SK-N-SH treated with all-trans-retinoic acid at 6 μM for 48 hours (cell line): ENCODE results near the gene KCNH1.

Experiments used
- ATAC-seq: fragments of 200-7000 bp; cut with Tn5 transposase; 3 replicates; pipeline ENCODE4 v1.9.1; 2020; ENCODE audit warnings: mild to moderate bottlenecking, moderate library complexity
- BACH2 ChIP-seq: fragments of 250-450 bp; sonication (Bioruptor Pico); IDR thresholded peaks from 2 replicates; pipeline ENCODE4 v1.9.0; 2021; ENCODE audit warnings: mild to moderate bottlenecking, borderline replicate concordance
- CREB5 ChIP-seq: fragments of 250-450 bp; sonication (Bioruptor Pico); IDR thresholded peaks from 2 replicates; pipeline ENCODE4 v1.5.1; 2020; ENCODE audit warnings: low read depth, mild to moderate bottlenecking, moderate library complexity
- ESRRG ChIP-seq: fragments of 250-450 bp; sonication (Bioruptor Pico); IDR thresholded peaks from 2 replicates; pipeline ENCODE4 v1.6.1; 2021; ENCODE audit warnings: mild to moderate bottlenecking
- ISL1 ChIP-seq: fragments of 250-450 bp; sonication (Bioruptor Pico); IDR thresholded peaks from 2 replicates; pipeline ENCODE4 v2.1.2; 2022; ENCODE audit warnings: mild to moderate bottlenecking, moderate library complexity
- OSR1 ChIP-seq: fragments of 250-450 bp; sonication (Bioruptor Pico); IDR thresholded peaks from 2 replicates; pipeline ENCODE4 v1.8.0; 2022; ENCODE audit warnings: moderate library complexity, mild to moderate bottlenecking, inconsistent platforms
- PATZ1 ChIP-seq: fragments of 250-450 bp; sonication (Bioruptor Pico); IDR thresholded peaks from 2 replicates; pipeline ENCODE4 v1.8.0; 2020; ENCODE audit warnings: mild to moderate bottlenecking, moderate library complexity, borderline replicate concordance
- POU6F1 ChIP-seq: fragments of 250-450 bp; sonication (Bioruptor Pico); IDR thresholded peaks from 2 replicates; pipeline ENCODE4 v1.8.0; 2021; ENCODE audit warnings: low read depth, mild to moderate bottlenecking, moderate library complexity, borderline replicate concordance
- RARB ChIP-seq: fragments of 250-450 bp; sonication (Bioruptor Pico); IDR thresholded peaks from 2 replicates; pipeline ENCODE4 v1.8.0; 2021; ENCODE audit warnings: mild to moderate bottlenecking, moderate library complexity
- TCF4 ChIP-seq: fragments of 250-450 bp; sonication (Bioruptor Pico); IDR thresholded peaks from 2 replicates; pipeline ENCODE4 v1.8.0; 2021; ENCODE audit warnings: mild to moderate bottlenecking, moderate library complexity, borderline replicate concordance
- TOX ChIP-seq: fragments of 250-450 bp; sonication (Bioruptor Pico); IDR thresholded peaks from 2 replicates; pipeline ENCODE4 v1.8.0; 2021; ENCODE audit warnings: mild to moderate bottlenecking, moderate library complexity, borderline replicate concordance
- TSHZ2 ChIP-seq: fragments of 250-450 bp; sonication (Bioruptor Pico); IDR thresholded peaks from 2 replicates; pipeline ENCODE4 v1.5.0; 2020; ENCODE audit warnings: mild to moderate bottlenecking, moderate library complexity
- ZC3H10 ChIP-seq: fragments of 250-450 bp; sonication (Bioruptor Pico); IDR thresholded peaks from 2 replicates; pipeline ENCODE4 v1.5.1; 2021; ENCODE audit warnings: mild to moderate bottlenecking, moderate library complexity
- ZFP3 ChIP-seq: fragments of 250-450 bp; sonication (Bioruptor Pico); IDR thresholded peaks from 2 replicates; pipeline ENCODE4 v1.5.0; 2020; ENCODE audit warnings: mild to moderate bottlenecking, moderate library complexity
- ZFP30 ChIP-seq: fragments of 450-650 bp; formaldehyde crosslinking; IDR thresholded peaks from 2 replicates; pipeline ENCODE4 v1.5.0; 2022; ENCODE audit warnings: mild to moderate bottlenecking, moderate library complexity
- ZNF565 ChIP-seq: fragments of 450-650 bp; formaldehyde crosslinking; conservative IDR thresholded peaks from 2 replicates; pipeline ENCODE4 v1.5.0; 2020; ENCODE audit warnings: low read depth, mild to moderate bottlenecking, moderate library complexity
- ZNF70 ChIP-seq: fragments of 450-650 bp; formaldehyde crosslinking; IDR thresholded peaks from 2 replicates; pipeline ENCODE4 v1.5.0; 2020; ENCODE audit warnings: mild to moderate bottlenecking, moderate library complexity
- ZNF8 ChIP-seq: fragments of 450-650 bp; formaldehyde crosslinking; IDR thresholded peaks from 2 replicates; pipeline ENCODE4 v1.5.0; 2020; ENCODE audit warnings: mild to moderate bottlenecking, moderate library complexity

KCNH1 gene

GRCh38 chr1:210631399-210631798, 502.5 kb downstream of the KCNH1 start (continued):
- TF ChIP-seq TCF4 (no peak), RARB (CRISPR knock-in tag) (no peak), POU6F1 (CRISPR knock-in tag) (no peak), ZNF70 (CRISPR knock-in tag) (no peak), ISL1 (CRISPR knock-in tag) (no peak)

GRCh38 chr1:210629276-210629675, 504.7 kb downstream of the KCNH1 start:
- no peak for ATAC-seq
- TF ChIP-seq ZFP3 (CRISPR knock-in tag) (no peak), RARB (CRISPR knock-in tag) (no peak), ESRRG (CRISPR knock-in tag) (no peak), PATZ1 (no peak), BACH2 (no peak)

GRCh38 chr1:210627755-210628154, 506.2 kb downstream of the KCNH1 start:
- TF ChIP-seq ZNF8 (CRISPR knock-in tag) (no peak), OSR1 (no peak), CREB5 (CRISPR knock-in tag) (no peak), TCF4 (no peak), ZFP3 (CRISPR knock-in tag) (no peak), TSHZ2 (no peak), PATZ1 (no peak), ISL1 (CRISPR knock-in tag) (no peak), ZNF70 (CRISPR knock-in tag) (no peak), ZNF565 (CRISPR knock-in tag) (no peak), ZFP30 (CRISPR knock-in tag) (no peak), RARB (CRISPR knock-in tag) (no peak), TOX (CRISPR knock-in tag) (no peak), ZC3H10 (no peak)
- TF ChIP-seq, all 23 proteins: peak for 0
- no peak for ATAC-seq
